Inflammatory macrophage (primary cell): ENCODE results near the gene DLST.

Experiments used
- DNase-seq, 2 donors: peaks; one replicate each; pipeline ENCODE4 v3.0.0-alpha.2; 2020 to 2022

Gene DLST

DNA sequence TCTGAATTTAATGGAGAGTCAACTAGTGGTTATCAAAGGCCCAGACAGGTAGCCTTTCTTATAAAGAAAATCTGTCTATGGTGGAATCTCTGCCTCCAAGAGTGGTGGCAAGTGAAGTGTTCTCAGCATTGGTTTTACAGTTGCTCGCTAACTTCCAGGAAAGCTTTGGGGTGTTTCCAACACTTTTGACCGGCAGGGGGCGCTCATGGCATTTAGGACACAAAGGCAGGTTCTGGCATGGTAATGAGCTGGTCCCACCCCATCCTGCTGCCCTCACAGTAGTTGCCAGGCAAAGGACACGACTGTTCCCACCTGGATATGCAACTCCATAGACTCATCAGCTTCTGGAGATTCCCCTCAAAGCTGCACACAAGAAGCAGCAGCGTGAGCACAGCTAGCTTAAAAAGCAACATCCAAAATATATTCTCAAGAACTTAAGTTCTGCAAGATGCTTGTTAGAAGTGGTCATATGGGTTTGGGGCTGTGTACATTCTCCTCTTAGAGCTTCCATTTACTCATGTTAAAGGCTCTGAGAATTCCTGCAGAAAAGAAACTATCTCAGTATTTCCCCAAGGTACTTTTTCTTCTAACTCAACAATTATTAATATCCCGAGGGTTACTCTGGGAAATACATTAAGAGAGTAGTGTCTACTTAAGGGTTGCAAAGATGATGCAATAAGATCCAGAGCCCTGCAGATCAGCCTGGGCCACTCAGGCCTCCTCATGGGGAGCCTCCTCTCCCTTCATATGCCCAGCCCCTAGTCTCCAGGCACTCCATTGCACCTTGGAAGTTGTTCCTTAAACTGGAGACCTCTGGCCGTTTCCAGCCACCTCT, 20.6 kb upstream of the DLST start:
- peak; percentile 87 to 91 for DNase-seq

DNA sequence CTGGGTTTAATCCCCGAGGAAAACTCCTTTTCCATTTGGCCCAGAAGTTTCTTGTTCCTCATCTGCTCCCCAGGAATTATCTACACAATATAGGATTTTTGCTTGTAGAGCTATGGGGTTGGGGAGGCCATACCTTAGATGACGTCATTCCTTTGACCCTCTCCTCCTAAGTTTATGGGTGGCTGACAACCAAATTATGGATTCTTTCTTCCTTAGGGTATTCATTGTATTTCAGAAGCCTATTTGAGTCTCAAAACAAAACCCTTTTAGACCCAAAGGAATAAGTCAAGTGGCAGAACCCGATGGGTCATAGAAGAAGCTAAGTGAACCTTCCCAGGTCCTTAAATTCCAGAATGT, 20.0 kb upstream of the DLST start:
- DNase-seq, result no peak

DNA sequence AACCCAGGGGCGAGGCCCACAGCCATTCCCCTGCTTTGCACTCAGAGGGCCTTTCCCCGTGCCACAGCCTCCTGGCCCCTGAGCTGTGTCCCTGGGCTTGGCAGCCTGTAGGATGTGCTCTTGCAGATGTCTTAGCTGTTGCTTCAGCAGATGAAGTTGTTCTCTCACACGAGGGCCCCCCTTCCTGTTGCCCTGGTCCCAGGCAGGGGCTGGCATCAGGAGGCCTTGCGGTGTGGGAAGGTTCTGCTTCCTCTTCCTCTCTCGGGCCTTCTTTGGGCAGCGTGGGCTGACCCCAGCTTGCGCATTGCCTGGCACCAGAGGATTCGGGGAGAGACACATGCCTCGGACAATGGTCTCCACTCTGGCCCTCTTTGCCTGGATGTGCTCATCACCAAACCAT, 18.4 kb upstream of the DLST start:
- DNase-seq, result peak; percentile 93 to 97

DNA sequence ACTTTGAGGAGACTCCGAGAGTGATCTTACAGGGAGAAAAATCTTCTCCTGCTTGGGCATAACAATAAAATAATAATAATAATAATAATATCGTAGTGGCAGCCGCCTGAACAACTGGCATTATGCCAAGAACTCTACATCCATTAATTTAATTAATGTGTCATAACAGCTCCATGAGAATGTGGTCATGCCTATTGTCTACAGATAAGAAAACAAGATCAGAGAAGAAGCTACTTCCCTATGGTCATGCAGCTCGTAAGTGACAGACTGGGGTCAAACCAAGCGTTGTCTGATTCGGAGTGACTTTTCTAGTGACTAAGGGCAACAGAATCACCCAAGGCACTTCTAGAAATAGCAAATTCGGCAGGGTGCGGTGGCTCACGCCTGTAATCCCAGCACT, 17.5 kb upstream of the DLST start:
- DNase-seq, result peak; percentile 47 to 70

DNA sequence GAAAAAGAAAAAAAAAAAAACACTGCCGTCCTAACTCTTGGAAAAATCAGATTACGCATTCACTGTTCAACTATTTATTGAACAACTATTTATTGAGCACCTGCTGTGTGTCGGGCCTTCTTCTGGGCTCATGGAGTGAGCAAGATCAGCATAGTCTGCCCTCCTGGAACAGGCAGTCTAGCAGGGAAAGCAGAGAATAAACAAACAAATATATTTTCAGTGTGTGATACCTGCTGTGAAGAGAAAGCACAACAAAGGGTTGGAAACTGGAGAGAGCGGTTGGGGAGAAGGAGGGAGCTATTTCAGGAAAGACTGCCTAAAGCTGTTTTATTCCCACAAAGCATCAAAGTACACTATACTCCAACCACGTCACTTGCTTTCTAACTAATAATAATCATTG, 16.6 kb upstream of the DLST start:
- no peak for DNase-seq

DNA sequence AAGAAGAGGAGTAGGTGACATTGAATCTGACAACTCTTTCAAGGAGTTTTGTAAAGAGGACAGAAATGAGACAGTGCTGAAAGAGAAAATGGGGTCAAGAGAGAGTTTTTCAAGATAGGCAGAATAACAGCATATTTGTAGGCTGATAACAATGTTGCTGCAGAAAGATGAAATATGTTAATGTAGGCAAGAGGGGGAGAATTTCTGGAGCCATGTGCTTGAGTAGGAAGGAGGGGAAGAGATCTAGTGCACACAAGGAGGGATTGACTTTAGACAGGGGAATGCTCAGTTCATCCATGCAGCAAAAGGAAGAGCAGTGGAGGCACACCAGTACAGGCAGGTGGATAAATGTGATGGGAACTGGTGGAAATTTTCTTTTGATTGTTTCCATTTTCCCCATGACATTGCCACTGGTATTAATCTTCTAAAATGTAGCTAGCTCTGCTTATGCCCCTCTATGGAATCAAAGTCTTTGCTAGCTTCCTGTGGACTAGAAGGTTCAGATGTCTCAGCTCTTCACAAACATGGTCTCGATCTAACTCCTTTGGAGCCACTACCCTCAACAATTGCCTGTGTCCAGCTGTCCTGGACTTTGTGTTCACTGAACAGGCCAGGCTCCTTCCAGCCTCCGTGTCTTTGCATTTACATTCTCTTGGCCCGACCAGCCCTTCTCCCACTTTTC, 14.9 kb upstream of the DLST start:
- DNase-seq, result no peak

DNA sequence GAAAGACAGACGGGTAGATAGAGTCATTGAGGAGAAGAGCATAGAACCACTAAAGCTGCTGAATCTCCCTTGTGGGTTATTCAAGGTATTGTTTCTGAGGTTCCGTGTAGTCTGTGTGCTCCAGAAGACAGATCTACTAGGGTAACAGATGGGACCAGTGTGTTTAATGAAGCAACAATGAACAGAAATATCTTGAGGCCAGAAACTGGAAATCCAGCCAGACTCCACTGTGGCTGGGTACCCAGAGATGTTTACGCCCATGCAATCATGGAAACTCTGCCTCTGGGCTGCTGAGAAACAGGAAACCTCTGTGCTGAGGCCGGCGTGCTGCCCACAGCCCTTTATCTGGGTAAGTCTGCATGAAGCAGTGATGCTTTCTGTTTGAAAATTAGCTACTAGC, 14.0 kb upstream of the DLST start:
- peak; percentile 35 to 64 for DNase-seq

DNA sequence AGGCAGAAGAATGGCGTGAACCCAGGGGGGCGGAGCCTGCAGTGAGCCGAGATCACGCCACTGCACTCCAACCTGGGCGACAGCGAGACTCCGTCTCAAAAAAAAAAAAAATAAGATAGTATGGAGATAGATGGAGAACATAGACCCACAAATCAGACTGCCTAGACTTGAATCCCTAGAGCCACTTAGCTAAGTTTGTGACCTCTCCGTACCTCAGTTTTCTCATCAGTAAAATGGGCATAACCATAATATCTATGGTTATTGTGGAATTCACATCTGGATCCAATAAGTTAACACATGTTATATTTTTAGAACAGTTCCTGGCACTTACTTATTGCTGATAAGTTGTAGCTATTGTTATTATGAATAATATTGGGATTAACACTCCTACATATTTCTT, 13.0 kb upstream of the DLST start:
- DNase-seq, result no peak

DNA sequence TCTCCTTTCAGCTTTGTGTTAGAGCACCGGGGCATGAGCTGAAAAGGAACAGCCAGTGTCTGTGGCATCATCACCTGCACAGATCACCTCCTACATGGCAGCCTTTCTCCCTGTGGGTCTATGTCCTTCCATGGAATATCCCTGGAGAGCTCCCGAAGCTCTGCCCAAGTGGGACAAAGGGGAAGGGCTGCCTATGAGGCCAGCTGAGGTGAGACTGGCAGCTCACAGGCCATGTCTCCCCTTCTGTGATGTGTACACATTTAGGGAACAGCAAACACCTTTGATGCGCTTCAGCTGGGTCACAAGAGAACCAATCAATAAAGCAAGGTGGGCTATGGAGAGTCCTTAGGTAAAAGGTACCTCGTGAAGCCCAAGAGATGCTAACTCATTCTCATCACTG, 9.9 kb upstream of the DLST start:
- DNase-seq, result no peak

DNA sequence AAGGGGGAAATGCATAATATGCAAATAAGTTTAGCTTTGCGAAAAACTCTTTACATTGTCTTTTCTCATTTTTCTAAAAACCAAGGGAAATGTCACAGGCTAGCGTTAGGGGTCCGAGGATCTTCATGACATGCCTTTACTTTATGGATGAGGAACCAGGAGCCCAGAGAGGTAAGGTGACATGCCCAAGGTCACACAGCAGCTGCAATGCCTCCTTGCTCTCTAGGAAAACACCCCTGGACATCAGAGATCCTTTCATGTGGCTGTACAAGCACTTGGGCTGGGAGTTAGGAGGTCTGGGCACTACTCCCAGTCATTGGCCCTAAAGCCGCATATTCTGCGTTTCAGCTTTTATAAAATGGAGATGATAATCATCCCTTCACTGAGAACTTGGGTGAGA, 6.5 kb upstream of the DLST start:
- DNase-seq, result no peak

DNA sequence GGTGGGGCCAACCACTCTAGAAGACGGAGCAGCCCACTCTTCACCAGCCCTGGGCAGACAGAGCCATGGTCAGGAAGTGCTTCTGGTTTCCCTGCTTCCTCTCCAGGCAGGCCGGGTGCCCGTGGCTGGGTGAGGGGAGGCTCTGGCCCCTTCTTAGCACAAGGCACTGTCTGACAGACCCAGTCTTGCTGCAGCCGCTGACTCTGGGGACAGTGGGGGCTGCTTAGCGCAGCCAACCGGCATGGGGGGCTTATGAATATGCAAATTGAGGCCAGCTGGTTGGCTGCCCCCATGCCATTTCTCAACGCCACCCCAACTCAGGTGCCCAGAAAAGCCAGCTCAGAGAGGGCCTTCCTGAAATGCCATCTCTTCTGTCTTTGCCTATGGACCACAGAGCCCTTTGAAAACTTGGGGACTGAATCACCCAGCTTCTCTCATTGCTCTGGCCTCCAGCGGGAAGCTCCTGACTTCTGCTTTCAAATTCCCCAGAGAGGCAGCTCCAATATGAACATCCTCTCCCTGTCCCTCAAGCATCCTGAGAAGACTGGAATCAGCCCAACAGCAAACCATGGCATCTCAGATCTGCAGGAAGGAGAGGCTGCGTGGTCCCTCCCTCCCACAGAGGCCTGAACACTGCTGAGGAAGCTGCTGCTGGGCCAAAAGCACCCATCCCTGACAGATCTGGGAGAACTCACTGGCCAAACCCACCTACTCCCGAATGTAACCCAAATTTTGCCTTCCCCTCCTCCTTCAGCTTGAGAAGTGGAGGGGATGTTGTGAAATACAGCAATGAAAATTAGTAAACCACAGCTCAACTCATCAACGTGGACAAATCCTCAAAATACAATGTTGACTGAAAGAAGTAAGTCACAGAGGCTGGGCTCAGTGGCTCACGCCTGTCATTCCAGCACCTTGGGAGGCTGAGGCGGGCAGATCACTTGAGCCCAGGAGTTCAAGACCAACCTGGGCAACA, 5.5 kb upstream of the DLST start, which contains the start of gene PROX2:
Gene PROX2 (minus strand): TSS at position 205 of the 973 bp plus-strand sequence. CDS start 12,311 bp downstream, outside the sequence.
- DNase-seq, result peak; percentile 24 to 55

DNA sequence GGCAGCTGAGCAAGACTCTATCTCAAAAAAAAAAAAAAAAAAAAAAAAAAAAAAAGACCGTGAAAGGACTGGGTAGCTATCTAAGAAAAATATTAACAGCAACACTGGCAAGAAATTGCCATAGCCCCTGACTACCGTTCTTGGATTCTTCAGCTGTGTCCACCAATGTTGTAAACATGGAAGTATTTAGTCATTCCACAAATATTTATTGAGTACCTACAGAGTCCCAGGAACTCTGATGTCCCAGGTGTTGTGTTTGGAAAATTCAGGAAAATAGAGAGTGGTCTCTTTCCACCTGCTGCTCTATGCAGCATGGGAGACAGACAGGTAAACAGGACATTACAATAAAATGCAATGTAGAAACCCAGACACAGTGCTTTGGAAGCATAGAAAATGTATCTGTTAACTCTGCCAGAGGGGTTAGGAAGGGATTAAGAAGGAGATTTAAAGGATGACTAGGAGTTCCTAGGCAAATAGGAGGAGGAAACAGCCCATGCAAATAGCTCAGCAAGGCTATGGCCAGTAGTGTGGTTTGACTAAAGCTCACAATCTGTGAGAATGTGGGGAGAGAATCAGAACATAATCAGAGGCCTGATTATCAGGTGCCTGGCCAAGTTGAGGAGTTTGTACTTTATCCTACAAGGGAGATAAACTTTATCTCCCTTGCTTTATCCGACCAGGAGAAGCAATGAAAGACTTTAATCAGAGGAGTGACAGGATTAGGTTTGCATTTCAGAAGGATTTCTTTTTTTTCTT, 2.1 kb upstream of the DLST start:
- no peak for DNase-seq

DNA sequence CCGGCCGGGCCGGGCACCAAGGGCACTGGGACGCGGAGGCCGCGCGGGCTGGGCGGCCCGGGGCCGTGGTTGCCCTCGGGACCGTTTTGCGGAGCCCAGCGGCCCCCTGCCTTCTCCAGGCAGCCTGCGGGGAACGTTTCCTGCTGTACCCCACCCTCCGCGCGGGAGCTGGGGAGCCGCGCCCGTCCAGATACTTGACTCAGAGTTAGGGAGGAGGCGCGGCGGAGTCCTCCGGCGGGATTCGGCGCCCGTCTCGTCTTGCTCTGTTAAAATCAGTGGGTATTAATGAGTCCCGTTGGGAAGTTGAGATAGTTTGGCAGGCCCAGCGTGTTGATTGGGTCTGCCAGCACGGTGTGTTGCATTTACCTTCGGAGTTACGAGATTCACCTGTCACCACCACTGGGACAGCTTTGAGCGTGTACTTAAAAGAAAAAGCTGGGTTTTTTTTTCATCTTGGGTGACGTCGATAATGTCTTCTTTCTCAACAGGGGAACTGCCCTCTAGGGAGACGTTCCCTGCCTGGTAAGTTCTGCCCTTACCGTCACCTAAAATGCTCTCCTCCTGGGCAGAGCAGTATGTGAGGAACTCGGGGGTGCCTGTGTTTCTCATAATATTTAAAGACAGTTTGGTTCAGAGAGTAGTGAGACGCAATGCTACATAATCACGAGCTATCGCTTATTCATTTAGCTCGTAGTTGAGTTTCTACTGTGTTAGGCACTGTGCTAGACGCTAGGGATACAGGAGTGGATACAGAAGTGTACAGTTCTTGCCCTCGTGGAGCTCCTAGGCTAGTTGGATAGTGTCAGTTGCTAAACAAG, 596 bp downstream of the DLST start:
- peak; percentile 61 to 64 for DNase-seq

DNA sequence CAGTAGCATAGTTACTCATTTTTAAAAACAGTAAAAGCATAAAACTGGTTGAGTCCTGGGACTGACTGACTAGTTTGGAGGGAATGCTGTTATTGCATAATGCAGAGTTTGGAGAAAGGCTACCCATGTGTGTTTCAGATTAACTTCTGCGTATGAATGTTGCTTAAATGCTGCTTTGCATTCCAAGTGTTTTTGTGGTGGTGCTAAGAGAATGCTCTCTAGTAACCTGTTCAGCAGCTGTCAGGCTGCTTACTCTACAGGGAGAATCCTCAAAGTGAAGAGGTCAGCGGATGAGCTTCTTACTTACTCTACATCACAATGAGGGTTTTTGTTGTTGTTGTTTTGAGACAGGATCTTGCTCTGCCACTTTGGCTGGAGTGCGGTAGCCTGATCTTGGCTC, 4.3 kb downstream of the DLST start:
- DNase-seq, result no peak

DNA sequence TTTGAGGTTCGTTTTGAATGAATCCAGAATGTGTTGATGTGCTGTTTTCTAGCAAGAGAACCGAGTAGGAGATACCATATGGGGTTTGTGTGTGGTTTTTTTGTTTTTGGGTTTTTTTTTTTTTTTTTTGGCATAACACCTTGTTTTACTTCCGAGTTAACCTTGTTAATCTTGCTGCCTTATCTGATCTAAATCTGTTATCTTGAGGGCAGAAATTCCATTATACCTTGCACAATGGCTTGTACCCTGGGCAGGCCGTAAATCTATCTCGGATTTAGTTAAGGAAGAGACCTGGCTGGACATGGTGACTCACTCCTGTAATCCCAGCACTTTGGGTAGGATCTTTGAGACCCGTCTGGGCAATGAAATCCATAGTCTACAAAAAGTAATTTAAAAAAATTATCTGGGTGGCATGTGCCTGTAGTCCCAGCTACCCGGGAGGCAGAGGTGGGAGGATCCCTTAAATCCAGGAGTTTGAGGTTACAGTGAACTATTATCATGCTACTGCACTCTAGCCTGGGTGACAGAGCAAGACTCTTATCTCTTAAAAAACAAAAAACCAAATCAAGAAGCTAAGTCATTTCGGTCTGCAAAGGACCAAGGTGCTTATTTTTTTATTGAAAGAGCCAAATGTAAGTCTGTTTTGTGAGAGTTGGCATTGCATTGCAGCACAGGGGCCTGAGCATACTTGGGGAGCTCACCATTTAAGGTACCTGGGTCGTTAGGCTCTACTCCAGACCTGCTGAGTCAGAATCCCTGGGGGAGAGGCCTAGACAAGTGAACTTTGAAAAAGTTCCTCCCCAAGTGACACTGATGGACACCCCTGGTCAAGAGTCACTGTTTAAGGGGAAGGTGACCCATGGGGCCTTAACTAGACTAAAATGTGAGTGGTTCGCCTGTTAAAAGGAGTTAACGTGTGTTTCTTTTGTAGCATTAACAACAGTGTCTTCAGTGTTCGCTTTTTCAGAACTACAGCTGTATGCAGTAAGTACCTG, 6.7 kb downstream of the DLST start:
- DNase-seq, result no peak

DNA sequence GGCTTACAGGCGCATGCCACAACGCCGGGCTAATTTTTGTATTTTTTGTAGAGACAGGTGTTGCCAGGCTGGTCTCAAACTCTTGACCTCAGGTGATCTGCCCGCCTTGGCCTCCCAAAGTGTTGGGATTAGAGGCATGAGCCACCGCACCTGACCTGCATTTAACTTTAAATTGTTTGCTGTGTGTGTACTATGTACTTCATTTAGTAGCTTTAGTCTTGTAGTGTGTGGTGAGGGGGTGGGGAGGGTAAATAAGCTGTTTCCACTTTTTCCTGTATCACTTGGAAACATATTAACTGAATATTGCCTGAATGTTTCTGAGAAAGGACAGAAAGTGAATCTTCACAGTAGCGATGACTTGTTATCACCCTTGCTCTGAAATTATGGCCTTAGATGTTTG, 8.5 kb downstream of the DLST start:
- DNase-seq, result no peak

DNA sequence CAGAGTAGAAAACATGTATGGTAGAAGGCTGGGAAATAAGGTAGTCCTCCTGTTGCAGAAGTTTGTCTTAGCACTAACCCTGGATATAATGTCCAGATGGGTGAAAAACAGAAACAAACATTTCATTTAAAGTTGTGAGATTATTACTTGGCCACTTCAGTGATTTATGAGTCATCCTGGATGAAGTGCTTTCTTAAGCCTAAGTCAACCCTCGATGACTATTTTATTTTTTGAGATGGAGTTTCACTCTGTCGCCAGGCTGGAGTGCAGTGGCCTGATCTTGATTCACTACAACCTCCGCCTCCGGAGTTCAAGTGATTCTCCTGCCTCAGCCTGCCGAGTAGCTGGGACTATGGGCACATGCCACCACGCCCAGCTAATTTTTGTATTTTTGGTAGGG, 10.2 kb downstream of the DLST start:
- DNase-seq, result peak; percentile 62 to 68

DNA sequence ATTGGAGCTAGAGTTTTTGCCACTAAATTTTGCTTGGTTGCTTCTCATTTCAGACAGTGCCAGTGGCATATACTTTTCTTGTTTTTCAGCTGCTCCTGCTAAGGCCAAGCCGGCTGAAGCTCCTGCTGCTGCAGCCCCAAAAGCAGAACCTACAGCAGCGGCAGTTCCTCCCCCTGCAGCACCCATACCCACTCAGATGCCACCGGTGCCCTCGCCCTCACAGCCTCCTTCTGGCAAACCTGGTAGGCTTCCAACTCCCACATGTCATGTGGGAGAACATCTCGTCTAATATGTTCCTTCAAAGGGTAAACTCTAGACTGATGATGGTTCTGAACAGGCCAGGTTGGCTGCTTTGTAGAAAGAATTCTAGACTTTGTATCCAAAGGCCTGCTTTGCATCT, 11.0 kb downstream of the DLST start:
- peak; percentile 34 to 67 for DNase-seq

DNA sequence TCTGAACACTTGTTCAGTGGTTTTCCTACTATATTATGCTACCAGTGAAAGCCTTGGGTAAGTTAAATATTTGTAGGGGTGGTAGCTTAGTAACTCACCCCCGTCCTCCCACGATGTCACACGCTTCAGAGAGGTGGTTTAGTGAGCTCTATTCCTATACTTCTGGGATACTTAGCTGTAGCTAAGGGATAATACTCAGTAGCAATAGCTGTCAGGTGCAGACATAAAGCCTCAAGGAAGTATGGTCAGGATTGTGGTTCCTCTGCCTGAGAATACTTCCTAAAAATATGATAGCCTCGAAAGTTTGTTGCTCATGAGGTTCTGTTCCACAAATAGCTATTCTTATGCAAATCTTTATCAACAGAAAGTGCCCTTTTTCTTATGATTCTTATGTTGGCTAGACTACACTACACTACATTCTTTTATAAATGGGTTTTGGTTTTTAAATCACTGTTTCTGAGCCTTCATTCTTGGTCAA, 11.9 kb downstream of the DLST start:
- DNase-seq, result peak; percentile 79

DNA sequence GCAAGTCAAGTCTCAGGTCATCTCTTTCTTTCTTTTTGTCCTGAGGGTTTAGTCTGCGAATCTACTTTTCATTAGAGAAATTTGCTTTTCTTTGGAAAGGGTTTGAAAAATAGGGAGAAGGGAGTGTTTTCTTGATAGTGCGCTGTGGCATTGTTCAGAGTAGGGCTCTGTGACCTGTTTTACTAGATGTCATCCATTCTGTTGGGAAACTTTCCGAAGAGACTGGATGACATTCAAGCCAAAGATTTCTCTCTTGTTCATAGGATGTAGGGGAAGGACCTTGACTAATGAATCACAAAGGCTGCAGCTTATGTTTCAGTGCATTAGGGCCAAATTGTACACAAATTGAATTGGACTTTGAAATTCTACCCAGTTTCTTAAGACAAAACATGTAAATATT, 14.7 kb downstream of the DLST start:
- no peak for DNase-seq
